ENCODE measurements around the gene PMIS2. TPM values are rescaled to one million over a fixed set of nuclear protein-coding genes. Genes with fewer than 3 reads are reported as not detected.

The PMIS2 gene
- total RNA-seq, 1 experiment from 2014 or later, result not detected

GRCh38 chr19:35565016-35565856, 20.7 kb upstream of the PMIS2 start:
- no peaks in the 10 kb centered on the region for H3K4me1 Mint-ChIP-seq (ENCODE audit: low read depth, unreplicated experiment)
- H3K4me1 ChIP-seq, result no peaks in the 10 kb centered on the region
- H3K4me3 ChIP-seq (ENCODE audit: low read depth, low read length), result no peak overlapping the region
- H3K27ac Mint-ChIP-seq (ENCODE audit: unreplicated experiment), result no peak overlapping the region
- BruUV-seq (replicated peaks), result no TSS peak
- ChIA-PET CTCF (no interaction called here), POLR2A (interaction anchor here (0.7 kb wide), 1 partner anchor 17 kb away, joined by 9 read pairs; no protein-coding TSS in a partner anchor)
- peaks cover 16% of the 10 kb centered on the region for H3K27me3 Mint-ChIP-seq (ENCODE audit: insufficient read depth, unreplicated experiment)
- H3K9me3 ChIP-seq, result no peaks in the 10 kb centered on the region
- H3K9me3 Mint-ChIP-seq (ENCODE audit: unreplicated experiment), result no peaks in the 10 kb centered on the region
- intact Hi-C loops (cut with micrococcal nuclease; ENCODE audit: unreplicated experiment), result no loop called here
- H3K36me3 ChIP-seq (ENCODE audit: control insufficient read depth, insufficient read depth, low read length), result no peaks in the 10 kb centered on the region
- no peaks in the 10 kb centered on the region for H3K36me3 Mint-ChIP-seq (ENCODE audit: insufficient read depth, unreplicated experiment)
- TF ChIP-seq CTCF (IDR thresholded peaks at IDR 0.05; ENCODE audit: insufficient read depth in 1 of 2, low read depth in 1 of 2, low read length in 1 of 2, severe bottlenecking in 1 of 2, unreplicated experiment in 1 of 2), result no peak
- no peak for DNase-seq
- no peak overlapping the region for H3K4me3 Mint-ChIP-seq (ENCODE audit: unreplicated experiment)
- no peaks in the 10 kb centered on the region for H3K27me3 ChIP-seq (replicated peaks; ENCODE audit: control insufficient read depth, insufficient read depth, low read length)

GRCh38 chr19:35566738-35567137, 19.2 kb upstream of the PMIS2 start:
- Histone ChIP-seq H3K27me3 (replicated peaks; ENCODE audit: control insufficient read depth, insufficient read depth, low read length) (no peaks in the 10 kb centered on the region), H3K4me1 (no peaks in the 10 kb centered on the region), H3K36me3 (ENCODE audit: control insufficient read depth, insufficient read depth, low read length) (no peaks in the 10 kb centered on the region), H3K9me3 (no peaks in the 10 kb centered on the region), H3K4me3 (ENCODE audit: low read depth, low read length) (no peak overlapping the region)
- no peak for DNase-seq
- no peak overlapping the region for H3K4me3 Mint-ChIP-seq (ENCODE audit: unreplicated experiment)
- no peaks in the 10 kb centered on the region for H3K9me3 Mint-ChIP-seq (ENCODE audit: unreplicated experiment)
- no peak overlapping the region for H3K27ac Mint-ChIP-seq (ENCODE audit: unreplicated experiment)
- H3K27me3 Mint-ChIP-seq (ENCODE audit: insufficient read depth, unreplicated experiment), result peaks cover 13% of the 10 kb centered on the region
- no TSS peak for BruUV-seq (replicated peaks)
- H3K36me3 Mint-ChIP-seq (ENCODE audit: insufficient read depth, unreplicated experiment), result no peaks in the 10 kb centered on the region
- intact Hi-C loops (cut with micrococcal nuclease; ENCODE audit: unreplicated experiment), result no loop called here
- TF ChIP-seq CTCF (IDR thresholded peaks at IDR 0.05; ENCODE audit: insufficient read depth in 1 of 2, low read depth in 1 of 2, low read length in 1 of 2, severe bottlenecking in 1 of 2, unreplicated experiment in 1 of 2), result no peak
- CTCF ChIA-PET, result no interaction called here
- POLR2A ChIA-PET, result interaction anchor here (0.6 kb wide), 1 partner anchor 25 kb away, joined by 4 read pairs; no protein-coding TSS in a partner anchor
- no peaks in the 10 kb centered on the region for H3K4me1 Mint-ChIP-seq (ENCODE audit: low read depth, unreplicated experiment)

- H3K27ac Mint-ChIP-seq (ENCODE audit: unreplicated experiment), result no peak overlapping the region
- DNase-seq, result no peak
Observed at GRCh38 chr19:35569281-35569781, 16.6 kb upstream of the PMIS2 start.

More at GRCh38 chr19:35569281-35569781, 16.6 kb upstream of the PMIS2 start:
- intact Hi-C loops (cut with micrococcal nuclease; ENCODE audit: unreplicated experiment), result no loop called here
- no peak overlapping the region for H3K4me3 ChIP-seq (ENCODE audit: low read depth, low read length)
- no peaks in the 10 kb centered on the region for H3K36me3 ChIP-seq (ENCODE audit: control insufficient read depth, insufficient read depth, low read length)
- TF ChIP-seq CTCF (IDR thresholded peaks at IDR 0.05; ENCODE audit: insufficient read depth in 1 of 2, low read depth in 1 of 2, low read length in 1 of 2, severe bottlenecking in 1 of 2, unreplicated experiment in 1 of 2), result no peak
- no peaks in the 10 kb centered on the region for H3K4me1 Mint-ChIP-seq (ENCODE audit: low read depth, unreplicated experiment)
- CTCF ChIA-PET, result no interaction called here
- H3K9me3 ChIP-seq, result no peaks in the 10 kb centered on the region
- H3K36me3 Mint-ChIP-seq (ENCODE audit: insufficient read depth, unreplicated experiment), result no peaks in the 10 kb centered on the region
- no peaks in the 10 kb centered on the region for H3K4me1 ChIP-seq
- no TSS peak for BruUV-seq (replicated peaks)
- POLR2A ChIA-PET, result no interaction called here
- H3K4me3 Mint-ChIP-seq (ENCODE audit: unreplicated experiment), result no peak overlapping the region
- H3K9me3 Mint-ChIP-seq (ENCODE audit: unreplicated experiment), result no peaks in the 10 kb centered on the region
- peaks cover 8% of the 10 kb centered on the region for H3K27me3 Mint-ChIP-seq (ENCODE audit: insufficient read depth, unreplicated experiment)
- H3K27me3 ChIP-seq (replicated peaks; ENCODE audit: control insufficient read depth, insufficient read depth, low read length), result no peaks in the 10 kb centered on the region
